Fibroblast of skin of right biceps (primary cell): ENCODE measurements around the gene PRDX6.
"Not testable (repeated sequence)": the region's sequence is repeated elsewhere in the genome, so short reads cannot be mapped to it uniquely, and the experiment has no call there.

ENCODE experiments used
- DNase-seq: peaks from one replicate; pipeline ENCODE4 v3.0.0-alpha.2; 2013

Gene PRDX6

DNA sequence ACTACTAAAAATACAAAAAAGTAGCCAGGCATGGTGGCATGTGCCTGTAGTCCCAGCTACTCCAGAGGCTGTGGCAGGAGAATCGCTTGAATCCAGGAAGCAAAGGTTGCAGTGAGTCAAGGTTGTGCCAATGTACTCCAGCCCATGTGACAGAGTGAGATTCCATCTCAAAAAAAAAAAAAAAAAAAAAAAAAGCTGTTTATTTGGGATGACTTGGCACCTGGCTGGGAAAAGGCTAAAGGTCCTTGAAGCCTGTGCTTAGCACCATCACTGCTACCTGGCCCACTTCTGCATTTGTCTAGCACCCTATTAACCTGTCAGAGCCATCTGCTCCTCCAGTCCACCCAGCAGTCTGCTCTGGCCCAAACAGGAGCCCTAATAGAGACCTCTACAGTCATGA, 25.0 kb downstream of the PRDX6 start:
- no peak for DNase-seq

DNA sequence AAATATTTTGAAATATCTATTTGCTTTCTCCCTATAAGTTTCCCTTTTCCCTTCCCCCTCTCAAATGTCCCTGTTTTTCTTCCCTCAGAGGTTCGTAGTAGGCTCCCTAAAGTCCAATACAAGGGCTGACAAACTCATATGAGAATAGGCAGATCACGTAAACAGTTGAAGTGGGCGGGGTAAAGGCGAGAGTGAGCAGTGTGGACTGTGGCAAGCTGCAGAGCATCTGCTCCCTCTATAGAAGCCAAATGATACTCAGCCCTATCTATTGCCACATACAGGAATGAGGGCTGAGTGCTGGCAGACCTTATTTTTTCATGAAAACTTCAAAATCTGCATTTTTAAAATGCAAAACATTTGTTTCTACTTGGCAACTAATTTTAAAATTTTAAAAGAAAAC, 26.3 kb downstream of the PRDX6 start:
- DNase-seq: peak; percentile 9

DNA sequence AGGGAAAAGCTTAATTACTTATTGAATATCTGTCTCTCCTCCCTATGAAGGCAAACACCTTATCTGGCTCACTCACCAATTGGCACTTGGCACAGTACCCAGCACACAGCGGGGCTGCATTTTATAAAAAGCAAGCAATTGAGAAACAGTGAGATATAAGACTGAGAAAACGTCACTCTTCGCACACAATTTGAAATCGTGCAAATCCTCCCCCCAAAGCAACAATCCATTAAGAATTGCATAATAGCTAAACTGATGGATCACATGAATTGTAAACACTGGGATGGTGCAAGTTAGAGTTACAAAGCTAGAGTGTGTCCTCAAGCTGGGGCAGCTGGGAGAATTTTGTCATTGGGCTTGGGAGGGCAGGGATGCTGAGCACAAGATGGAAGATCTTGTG, 27.1 kb downstream of the PRDX6 start:
- DNase-seq: no peak

- DNase-seq: no peak
Measured at GRCh38 chr1:173505391-173505790, 28.3 kb downstream of the PRDX6 start.

- DNase-seq: no peak
Measured at GRCh38 chr1:173506437-173506836, 29.3 kb downstream of the PRDX6 start.

- DNase-seq: peak; percentile 27
Measured at GRCh38 chr1:173507205-173507846, 30.2 kb downstream of the PRDX6 start.

DNA sequence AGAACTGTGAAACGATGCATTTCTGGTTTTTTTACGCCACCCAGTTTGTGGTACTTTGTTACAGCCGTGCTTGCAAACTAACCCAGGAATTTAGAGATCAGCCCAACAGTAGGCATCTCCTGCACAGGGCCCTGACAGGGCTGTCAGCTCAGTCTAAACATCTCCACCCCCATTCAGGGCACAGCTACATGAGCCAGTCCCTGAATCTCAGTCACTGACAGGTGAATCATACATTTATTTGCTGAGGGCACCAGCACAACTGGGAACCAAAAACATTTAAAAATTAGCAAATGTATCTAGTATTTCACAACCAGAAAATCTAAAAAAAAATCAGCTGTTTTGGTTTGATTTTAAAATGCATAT, 30.7 kb downstream of the PRDX6 start:
- DNase-seq: no peak

DNA sequence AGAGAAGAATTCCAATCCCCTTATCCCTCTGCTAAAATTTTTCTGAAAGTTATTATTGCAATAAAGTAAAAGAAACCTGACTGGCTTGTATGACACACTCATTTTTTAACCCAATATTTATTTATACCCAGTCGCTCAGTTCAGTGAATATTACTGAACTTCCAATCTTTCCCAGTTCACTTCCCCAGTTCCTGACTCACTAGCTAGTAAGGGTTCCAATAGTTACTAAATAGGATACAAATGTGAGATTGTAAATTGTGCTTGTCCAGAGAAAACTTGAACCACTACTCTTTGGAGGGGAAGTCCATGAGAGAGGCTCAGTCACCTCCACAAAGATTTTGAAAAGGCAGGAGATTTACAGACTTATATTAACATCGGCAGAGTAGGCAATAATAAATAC, 31.4 kb downstream of the PRDX6 start:
- DNase-seq: no peak

DNA sequence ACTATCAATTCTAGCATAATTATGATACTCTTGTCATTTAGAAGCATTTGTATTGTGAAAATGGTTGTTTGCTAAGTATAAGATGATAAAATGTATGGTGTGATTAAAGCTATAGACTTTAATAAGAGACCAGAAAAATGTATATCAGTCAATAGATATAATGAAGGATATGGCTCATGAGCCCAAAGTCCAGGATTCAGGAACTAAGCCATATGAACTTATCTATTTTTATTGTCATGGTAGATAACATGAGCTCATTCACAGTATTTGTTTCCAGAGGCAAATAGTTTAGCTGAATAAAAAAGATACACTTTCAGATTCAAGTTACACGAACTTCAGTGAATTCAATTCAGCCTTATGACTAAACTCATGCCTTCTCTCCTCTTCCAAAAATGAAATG, 32.7 kb downstream of the PRDX6 start:
- DNase-seq: no peak

GRCh38 chr1:173514503-173514902, 37.4 kb downstream of the PRDX6 start:
- DNase-seq: not testable (repeated sequence)

- DNase-seq: no peak
Measured at GRCh38 chr1:173520799-173521198, 43.7 kb downstream of the PRDX6 start.

- DNase-seq: no peak
Measured at GRCh38 chr1:173523329-173523728, 46.2 kb downstream of the PRDX6 start.

DNA sequence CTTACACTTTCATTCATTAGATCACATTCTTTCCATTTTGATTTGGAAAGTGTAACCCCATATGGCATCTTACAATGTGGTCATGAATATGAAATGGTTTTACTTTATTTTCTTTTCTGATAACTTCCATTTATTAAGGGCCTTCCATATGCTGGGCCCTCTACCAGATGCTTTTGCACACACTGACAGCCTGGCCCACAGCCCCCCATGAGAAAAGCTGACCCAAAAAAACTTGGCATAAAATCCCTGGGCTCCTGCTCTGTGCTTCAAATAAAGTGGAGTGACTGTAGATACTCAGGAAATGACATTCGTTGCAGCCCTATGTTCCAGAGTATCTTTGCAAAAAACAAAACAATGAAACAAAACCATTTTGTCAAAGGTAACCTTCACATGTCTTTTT, 48.8 kb downstream of the PRDX6 start:
- DNase-seq: no peak

- peak; percentile 8 for DNase-seq
Measured at GRCh38 chr1:173527151-173527826, 50.2 kb downstream of the PRDX6 start.

- DNase-seq: no peak
Measured at GRCh38 chr1:173529106-173529505, 52.0 kb downstream of the PRDX6 start.

GRCh38 chr1:173530795-173531693, 53.9 kb downstream of the PRDX6 start:
- DNase-seq: no peak

- no peak for DNase-seq
Measured at GRCh38 chr1:173532237-173532636, 55.1 kb downstream of the PRDX6 start.

GRCh38 chr1:173536223-173536622, 59.1 kb downstream of the PRDX6 start:
- no peak for DNase-seq
